Stimulated activated CD8-positive, alpha-beta memory T cell treated with anti-CD3 and anti-CD28 coated beads, Interleukin-12 subunit alpha, Interleukin-12 subunit beta, amount 100 ng/mL, for 4 hours (primary cell): ENCODE results near the gene BTAF1.
"Not testable (repeated sequence)": the region's sequence is repeated elsewhere in the genome, so short reads cannot be mapped to it uniquely, and the experiment has no call there.

ENCODE experiments used
- DNase-seq: peaks from one replicate; pipeline ENCODE4 v3.0.0-alpha.2; 2020; ENCODE audit warnings: low read depth

The BTAF1 gene

DNA sequence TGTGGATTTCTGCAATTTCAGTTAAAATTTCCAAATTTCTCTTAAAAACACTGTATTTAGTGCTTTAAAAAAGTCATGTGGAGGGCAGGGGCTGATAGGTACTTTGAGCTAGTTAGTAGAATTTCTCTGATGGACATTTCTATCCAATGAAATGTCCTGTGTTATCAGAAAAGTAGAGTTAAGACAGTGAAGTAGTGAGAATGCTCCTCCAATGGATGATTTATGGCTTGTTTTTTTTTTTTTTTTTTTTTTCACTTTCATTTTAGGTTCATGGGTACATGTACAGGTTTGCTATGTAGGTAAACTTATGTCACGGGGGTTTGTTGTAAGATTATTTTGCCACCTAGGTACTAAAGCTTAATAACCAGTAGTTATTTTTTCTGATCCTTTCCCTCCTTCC, 55.0 kb downstream of the BTAF1 start:
- DNase-seq: no peak

DNA sequence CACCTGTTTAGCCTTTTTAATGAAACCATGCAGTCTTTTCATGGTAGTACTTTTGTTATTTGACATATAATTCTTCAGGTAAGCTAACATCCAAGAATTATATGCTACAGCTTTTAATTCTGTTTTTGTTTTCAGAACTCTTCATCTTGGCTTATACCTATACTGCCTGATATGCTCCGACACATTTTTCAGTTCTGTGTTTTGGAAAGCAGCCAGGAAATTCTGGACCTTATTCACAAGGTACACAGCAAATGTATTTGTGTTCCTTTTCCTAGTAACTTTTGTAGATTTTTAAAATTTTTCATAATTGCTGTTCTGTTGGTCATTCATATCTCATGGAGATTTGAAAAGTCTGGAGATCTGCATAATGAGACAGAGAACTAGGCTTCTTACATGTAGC, 56.7 kb downstream of the BTAF1 start:
- no peak for DNase-seq

DNA sequence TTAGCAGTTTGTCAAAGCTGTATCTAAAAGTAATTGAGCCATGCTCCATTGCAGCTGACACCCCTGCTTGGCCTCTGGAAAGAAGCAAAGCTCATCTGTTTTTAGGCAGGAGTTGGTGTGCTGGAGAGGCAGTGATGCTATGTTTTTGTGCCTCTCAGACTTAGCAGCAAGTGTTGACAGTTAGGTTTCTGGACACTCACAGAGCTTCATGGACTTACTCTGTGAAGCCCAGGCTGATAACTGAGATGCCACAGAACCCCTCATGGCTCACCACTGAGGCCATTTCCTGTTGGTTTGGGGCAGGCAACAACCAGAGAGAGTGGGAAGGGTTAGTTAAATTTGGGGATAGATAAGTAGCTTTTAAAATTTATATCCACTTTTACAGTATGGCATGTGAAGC, 59.8 kb downstream of the BTAF1 start:
- no peak for DNase-seq

DNA sequence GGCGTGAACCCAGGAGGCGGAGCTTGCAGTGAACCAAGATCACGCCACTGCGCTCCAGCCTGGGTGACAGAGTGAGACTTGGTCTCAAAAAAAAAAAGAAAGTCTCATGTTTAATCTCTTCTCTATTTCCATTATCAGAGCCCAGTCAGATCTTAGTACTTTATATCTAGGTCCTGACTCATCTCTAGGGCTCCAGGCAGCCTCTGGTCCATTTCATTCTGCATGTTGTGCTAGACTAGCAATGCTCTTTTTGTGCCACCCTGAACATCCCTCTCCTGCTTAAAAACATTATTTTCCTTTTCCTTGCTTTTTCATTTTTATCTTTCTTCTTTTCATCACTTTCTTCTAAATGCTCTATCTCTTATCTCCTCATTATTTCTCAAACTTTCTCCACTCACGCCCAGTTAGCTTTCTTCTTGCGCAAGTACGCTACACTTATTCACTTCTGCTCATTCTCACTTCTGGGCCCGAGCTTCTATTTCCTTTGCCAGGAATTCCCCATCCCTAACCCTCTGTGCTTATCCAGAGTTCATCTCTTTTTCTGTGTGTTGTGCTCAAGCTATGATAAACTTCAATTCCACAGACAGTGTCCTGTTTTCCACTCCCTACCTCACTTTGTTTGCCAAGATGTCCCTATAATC, 63.9 kb downstream of the BTAF1 start:
- no peak for DNase-seq

GRCh38 chr10:91992031-91992430, 68.5 kb downstream of the BTAF1 start:
- DNase-seq: no peak

GRCh38 chr10:91996266-91996665, 72.7 kb downstream of the BTAF1 start:
- DNase-seq: no peak

DNA sequence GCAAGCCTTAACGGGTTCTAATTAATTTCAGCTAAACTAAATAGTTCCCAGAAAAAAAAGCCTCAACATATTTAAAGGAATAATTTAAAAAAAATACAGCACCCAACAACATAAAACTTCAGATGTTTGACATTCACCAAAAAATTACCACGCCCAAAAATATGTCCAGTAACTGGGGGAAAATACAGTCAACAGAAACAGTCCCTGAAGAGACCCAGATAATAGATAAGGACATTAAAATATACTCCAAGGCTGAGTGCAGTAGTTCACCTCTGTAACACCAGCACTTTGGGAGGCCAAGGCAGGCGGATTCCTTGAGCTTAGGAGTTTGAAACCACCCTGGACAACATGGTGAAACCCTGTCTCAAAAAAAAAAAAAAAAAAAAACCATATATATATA, 78.0 kb downstream of the BTAF1 start:
- no peak for DNase-seq

GRCh38 chr10:92001995-92002394, 78.4 kb downstream of the BTAF1 start:
- DNase-seq: no peak

GRCh38 chr10:92003258-92003657, 79.7 kb downstream of the BTAF1 start:
- DNase-seq: no peak

DNA sequence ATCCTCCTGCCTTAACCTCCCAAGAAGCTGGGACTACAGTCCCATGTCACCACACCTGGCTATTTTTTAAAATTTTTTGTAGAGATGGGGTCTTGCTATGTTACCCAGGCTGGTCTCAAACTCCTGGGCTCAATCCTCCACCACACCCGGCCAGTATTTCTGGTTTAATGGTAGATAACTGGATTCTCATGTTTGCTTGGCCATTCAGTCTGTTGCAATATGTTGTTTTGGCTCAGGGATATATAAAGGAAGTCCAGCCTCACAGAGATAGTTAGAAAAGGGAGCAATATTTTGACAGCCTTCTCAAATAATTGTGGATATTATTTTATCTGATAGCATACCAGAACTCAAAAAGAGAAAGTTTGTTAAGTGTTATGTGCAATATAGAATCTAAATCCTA, 82.4 kb downstream of the BTAF1 start:
- no peak for DNase-seq

DNA sequence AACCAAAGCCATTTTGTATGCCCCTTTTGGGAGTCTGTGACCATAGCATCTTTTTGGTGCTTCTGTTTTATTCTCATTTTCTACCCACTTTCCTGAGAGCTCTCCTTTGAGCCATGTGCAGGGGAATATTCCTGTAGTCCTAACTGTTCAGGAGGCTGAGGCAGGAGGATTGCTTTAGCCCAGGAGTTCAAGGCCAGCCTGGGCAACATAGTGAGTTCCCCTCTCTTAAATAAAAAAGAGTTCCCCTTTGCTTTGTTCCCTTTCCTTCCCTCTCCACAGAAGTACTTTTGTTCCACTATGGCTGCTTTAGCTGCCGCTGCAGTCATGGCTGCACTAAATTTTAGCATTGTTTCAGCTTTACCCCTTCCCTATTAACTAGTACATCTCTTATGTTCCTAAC, 85.9 kb downstream of the BTAF1 start:
- DNase-seq: no peak

DNA sequence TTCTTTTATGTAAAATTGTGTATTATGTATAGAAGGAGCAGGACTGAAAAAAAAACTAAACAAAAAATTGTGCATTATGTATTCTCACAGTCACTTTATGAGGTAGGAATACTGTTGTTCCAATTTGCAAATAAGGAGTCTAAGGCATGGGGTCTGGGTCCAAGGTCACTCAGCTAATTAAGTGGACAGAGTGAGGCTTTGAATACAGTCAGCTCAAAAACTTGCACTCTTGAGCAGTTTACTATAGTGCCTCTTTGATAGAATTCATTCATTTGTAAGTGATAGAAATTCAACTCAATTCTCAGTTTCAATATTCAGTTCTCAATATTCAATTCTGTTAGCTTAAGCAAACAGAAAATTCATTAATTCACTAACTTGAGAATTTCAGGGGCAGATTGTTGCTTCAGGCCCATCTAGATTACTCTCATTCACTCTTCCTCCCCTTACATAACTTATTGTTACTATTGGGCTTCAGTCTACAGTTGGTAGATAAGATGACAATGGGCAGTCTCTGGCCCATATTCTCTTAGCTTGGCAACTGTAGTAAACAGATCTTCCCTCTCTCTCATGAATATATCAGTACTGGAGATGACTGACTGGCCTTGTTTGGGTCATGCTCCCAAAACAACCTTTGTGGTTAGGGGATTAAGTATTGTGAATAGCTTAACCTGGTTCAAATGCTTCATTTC, 86.6 kb downstream of the BTAF1 start:
- DNase-seq: no peak

GRCh38 chr10:92011560-92012214, 88.1 kb downstream of the BTAF1 start:
- DNase-seq: no peak

GRCh38 chr10:92014620-92015019, 91.0 kb downstream of the BTAF1 start:
- no peak for DNase-seq

- no peak for DNase-seq
These were observed 101.1 kb downstream of the BTAF1 start for GRCh38 chr10:92024700-92025099.

DNA sequence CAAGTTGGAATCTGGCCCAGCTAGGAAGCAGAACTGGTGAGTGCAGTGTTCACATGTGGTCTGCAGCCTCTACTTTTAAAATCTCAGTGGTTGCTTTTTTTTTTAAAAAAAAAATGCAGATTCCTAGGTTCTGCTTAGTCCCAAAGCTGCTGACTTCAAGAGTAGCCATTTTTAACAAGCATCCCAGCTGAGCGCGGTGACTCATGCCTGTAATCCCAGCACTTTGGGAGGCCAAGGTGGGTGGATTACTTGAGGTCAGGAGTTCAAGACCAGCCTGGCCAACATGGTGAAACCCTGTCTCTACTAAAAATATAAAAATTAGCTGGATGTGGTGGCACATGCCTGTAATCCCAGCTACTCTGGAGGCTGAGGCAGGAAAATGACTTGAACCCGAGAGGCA, 101.8 kb downstream of the BTAF1 start:
- not testable (repeated sequence) for DNase-seq

GRCh38 chr10:92027141-92027540, 103.6 kb downstream of the BTAF1 start:
- no peak for DNase-seq

GRCh38 chr10:92031580-92031979, 108.0 kb downstream of the BTAF1 start:
- DNase-seq: no peak

GRCh38 chr10:92033070-92033469, 109.5 kb downstream of the BTAF1 start:
- DNase-seq: not testable (repeated sequence)

GRCh38 chr10:92038949-92039348, 115.4 kb downstream of the BTAF1 start:
- DNase-seq: no peak

DNA sequence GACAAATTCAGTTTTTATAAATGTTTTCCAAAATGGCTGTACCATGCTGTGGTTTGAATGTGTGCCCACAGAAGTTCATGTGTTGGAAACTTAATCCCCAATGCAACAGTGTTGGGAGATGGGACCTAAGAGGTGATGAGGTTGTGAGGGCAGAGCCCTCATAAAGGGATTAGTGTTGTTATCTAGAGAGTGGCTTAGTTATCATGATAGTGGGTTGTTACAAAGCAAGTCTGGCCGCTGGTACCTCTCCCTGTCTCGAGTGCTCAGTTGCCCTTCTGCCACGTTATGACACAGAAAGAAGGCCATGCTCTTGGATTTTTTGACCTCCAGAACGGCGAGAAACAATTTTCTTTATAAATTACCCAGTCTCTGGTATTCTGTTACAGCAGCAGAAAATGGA, 119.0 kb downstream of the BTAF1 start:
- no peak for DNase-seq

DNA sequence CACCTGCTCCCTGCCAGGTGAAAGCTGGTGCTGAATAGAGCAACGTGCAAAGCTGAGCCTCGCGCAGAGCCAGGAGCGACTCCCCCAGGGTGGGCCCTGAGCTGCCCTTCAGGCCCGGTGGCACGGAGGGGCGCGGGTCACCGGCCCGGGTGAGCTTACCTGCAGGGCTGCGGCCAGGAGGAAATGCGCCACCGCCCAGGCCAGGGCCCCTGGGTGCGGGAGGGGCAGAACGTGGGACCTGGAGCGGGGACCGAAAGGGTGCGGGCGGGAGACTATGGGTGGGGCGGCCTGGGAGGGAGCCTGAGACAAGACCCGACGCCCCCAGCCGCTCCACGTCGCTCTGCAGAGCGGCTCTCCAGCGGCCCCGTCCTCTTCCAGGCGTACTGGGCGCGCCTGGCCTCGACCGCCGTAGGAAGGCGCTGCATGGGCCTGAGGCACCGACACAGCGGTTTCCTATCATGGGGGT, 122.1 kb downstream of the BTAF1 start:
- no peak for DNase-seq

- DNase-seq: no peak
These were observed 123.6 kb downstream of the BTAF1 start for GRCh38 chr10:92047215-92047614.
